ENCODE data around the gene NEK6.

GRCh38 chr9:124376329-124376728 lies 118.6 kb downstream of the NEK6 start:
- TF ChIP-seq, protein P1, sequence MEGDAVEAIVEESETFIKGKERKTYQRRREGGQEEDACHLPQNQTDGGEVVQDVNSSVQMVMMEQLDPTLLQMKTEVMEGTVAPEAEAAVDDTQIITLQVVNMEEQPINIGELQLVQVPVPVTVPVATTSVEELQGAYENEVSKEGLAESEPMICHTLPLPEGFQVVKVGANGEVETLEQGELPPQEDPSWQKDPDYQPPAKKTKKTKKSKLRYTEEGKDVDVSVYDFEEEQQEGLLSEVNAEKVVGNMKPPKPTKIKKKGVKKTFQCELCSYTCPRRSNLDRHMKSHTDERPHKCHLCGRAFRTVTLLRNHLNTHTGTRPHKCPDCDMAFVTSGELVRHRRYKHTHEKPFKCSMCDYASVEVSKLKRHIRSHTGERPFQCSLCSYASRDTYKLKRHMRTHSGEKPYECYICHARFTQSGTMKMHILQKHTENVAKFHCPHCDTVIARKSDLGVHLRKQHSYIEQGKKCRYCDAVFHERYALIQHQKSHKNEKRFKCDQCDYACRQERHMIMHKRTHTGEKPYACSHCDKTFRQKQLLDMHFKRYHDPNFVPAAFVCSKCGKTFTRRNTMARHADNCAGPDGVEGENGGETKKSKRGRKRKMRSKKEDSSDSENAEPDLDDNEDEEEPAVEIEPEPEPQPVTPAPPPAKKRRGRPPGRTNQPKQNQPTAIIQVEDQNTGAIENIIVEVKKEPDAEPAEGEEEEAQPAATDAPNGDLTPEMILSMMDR (IDR thresholded peaks at IDR 0.05) = no peak
- TF ChIP-seq POLR2A (IDR thresholded peaks at IDR 0.05) = no peak
